GM18508 (cell line): ENCODE results near the gene RIN2.

ENCODE experiments used
- ATAC-seq: cut with Tn5 transposase; IDR thresholded peaks from one replicate; pipeline ENCODE4 v1.9.1; 2021; ENCODE audit warnings: moderate number of reproducible peaks; ENCODE audit not compliant: insufficient read depth, unreplicated experiment

RIN2 gene

GRCh38 chr20:19758133-19758500, at the start of gene RIN2:
Gene RIN2 (plus strand): TSS chr20:19758258. CDS start chr20:19889602, 131,344 bp downstream.
- ATAC-seq = no peak

GRCh38 chr20:19709635-19710335, 48.3 kb upstream of the RIN2 start:
- no peak for ATAC-seq

DNA sequence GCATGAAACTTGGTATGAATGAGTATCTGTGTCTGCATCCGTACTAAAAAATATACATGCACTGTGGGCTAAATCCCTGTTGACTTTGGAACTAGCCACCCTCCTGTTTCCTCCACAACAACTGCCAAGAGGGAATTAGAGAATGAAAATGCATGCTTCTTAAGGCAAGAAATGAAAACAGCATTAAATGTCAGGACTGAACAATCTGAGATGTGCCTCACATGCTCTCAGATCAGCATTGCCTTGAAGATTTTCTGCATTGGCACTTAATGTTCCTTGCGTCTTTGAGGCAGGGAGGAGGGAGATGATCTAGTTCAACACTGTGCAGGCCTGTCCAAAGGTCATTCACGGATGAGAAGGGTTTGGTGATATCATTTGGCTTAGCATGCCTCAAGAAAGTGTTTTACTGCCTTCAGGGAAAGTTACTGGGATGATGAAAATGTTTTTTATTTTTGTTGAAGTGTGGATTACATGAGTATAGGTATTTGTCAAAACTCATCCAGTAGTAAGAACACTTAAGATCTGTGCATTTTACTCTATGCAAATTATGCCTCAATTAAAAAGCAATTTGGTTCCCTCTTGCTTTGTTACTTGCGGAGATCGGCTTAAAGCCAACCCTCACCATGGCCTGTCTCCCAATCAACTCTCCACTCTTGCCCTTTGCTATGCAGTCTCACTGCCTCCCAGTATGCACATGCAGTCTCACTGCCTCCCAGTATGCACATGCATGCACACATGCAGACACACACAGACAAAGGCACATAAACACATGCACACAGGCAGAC, 47.5 kb upstream of the RIN2 start:
- ATAC-seq = no peak

DNA sequence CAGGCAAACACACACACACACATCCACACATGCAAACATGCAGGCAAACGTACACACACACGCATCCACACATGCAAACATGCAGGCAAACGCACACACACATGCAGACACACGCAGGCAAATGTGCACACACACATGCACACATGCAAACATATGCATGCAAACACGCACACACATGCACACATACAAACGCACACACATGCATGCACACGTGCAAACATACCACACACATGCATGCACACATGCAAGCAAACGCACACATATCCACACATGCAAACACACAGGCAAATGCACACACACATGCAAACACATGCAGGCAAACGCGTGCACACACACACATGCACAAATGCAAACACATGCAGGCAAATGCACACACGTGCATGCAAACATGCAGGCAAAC, 46.9 kb upstream of the RIN2 start:
- no peak for ATAC-seq

DNA sequence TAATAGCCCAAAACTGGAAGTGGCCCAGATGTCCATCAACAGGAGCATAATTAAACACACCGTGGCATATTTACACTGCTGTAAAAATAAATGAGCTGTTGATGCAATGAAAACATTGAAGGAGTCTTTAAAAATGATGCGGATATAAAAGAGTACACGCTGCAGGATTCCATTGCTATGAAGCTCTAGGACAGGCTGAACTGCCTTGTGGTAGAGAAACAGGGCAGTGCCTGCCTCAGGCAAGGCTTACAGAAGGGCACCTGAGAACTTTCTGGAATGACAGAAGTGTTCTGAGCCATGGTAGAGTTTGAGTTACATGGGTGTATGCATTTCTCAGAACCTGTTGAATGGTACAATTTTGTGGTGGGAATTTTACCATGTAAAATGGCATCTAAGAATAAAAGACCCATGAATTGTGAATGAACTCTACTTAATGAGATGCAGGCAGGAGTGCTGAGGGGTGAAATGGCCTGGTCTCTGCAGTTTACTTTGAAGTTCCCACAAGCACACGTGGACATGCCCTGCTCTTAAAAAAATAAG, 45.3 kb upstream of the RIN2 start:
- no peak for ATAC-seq

DNA sequence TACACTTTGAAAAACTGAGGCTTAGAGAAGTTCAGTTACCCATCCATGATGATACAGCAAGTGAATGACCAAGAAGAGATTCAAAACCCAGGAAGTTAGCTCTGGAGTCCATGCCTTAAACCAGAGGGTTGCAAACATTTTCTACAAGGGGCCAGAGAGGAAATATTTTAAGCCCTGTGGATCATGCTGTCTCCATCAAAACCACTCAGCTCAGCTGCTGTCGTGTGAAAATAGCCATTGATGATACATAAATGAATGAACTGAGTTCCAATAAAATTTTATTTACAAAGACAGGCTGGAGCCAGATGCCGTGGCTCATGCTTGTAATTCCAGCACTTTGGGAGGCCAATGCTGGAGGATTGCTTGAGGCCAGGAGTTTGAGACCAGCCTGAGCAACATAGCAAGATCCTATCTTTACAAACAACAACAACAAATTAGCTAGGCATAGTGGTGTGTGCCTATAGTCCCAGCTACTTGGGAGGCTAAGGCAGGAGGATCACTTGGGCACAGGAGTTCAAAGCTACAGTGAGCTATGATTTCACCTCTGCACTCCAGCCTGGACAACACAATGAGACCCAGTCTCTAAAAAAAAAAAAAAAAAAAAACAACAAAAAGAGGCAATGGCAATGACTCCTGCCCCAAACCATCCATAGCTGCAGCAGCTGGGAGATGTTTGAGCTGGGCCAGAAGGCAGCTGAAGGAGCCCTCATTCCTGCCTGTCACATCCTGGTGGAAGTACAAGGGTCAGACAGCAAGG, 44.1 kb upstream of the RIN2 start:
- ATAC-seq = no peak

- no peak for ATAC-seq
These were observed 43.5 kb upstream of the RIN2 start for GRCh38 chr20:19714579-19714840.

GRCh38 chr20:19715986-19716385, 42.1 kb upstream of the RIN2 start:
- no peak for ATAC-seq

DNA sequence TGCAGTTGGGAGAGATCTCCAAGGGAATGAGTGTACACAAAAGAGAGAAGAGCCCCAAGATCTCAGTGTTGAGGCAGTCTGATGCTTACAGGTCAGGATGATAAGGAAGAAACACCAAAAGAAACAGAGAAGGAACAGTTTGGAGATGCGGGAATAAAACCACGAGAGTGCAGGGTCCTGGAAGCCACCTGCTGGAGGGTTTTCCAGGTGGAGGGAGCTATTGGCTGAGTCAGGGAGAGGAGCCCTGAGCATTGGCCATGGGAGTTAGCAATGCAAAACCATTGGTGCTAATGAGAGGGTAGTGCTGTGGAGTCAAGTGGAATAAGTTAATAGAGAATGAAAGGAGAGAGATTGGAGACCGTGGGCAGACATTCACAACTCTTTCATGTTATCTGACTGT, 39.2 kb upstream of the RIN2 start:
- no peak for ATAC-seq

- ATAC-seq = no peak
These were observed 37.1 kb upstream of the RIN2 start for GRCh38 chr20:19720991-19721390.

DNA sequence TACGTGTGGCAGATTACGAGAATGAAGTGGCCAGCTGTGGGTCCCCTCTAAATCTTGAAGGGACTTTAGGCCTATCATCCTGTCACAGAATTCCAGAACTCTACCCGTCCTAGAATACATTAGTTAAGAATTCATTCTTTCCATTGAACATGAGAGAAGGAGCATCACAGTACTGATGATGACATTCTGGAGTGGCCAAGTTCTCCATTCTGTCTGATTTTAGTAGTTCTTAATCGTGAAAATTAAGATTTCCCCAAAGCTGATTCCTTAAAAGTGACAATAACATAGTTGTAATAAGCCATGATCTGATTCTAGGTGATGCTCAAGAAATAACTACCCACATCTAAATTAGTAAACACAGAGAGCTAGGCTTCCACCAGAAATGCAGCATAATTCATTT, 35.0 kb upstream of the RIN2 start:
- no peak for ATAC-seq

DNA sequence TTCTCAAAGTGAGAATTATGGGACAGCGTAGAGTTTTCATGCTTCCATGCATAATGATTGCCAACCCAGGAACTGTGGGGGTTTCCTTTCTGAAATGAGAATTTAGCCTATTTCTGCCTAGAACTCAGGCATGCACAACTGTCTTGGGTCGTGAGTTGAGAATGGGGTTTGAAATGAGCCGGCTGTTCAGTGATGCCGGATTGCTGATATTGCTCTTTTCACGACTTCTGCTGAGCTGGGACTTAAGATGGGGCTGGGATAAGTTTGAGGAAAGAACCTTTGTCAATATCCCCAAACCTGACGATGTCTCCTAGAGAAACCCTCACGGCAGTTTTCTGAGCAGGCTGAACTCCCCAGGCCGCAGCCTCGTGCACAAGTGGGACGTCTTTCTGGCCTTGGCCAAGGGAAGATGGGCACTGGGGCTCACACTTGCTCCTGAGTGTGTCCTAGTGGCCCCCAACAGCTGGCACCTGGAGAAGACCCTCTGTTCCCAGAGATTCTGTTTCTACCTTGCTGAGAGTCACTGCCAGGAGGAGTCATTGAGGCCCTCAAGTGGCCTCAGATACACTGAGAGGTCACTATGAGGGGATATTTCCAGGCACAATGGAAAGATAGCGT, 34.1 kb upstream of the RIN2 start:
- ATAC-seq = no peak

GRCh38 chr20:19725373-19725772, 32.7 kb upstream of the RIN2 start:
- no peak for ATAC-seq

DNA sequence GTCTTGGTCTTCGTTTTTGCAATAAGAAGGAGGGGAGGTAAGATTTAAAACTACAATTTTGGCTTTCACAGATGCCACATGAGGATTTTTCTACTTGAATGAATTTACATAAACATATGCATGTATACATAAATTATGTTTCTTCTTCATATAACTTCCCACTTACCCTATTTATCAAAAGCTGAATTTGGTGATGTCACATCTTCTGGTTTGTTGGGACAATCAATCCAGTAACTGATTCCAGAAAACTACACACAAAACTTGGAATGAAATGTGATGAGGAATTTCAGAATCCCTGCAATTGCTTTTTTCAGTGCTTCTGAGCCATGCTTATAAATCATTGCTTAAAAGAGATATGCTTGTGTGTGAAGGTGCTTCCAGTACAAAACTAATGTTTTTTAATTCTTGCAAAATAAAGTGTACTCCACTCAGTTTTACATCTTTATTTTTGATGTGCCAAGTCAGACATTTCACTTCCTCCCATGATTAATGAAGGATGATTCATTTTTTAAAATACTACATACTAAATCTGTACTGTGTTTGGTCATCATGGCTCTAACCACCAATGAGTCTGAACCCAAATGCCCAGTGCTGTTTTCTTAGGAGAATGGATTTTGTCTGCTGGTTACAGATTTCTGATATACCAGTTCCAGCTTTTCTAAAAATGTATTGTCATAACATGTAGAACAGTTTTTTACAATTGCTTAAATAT, 32.1 kb upstream of the RIN2 start:
- ATAC-seq = no peak

DNA sequence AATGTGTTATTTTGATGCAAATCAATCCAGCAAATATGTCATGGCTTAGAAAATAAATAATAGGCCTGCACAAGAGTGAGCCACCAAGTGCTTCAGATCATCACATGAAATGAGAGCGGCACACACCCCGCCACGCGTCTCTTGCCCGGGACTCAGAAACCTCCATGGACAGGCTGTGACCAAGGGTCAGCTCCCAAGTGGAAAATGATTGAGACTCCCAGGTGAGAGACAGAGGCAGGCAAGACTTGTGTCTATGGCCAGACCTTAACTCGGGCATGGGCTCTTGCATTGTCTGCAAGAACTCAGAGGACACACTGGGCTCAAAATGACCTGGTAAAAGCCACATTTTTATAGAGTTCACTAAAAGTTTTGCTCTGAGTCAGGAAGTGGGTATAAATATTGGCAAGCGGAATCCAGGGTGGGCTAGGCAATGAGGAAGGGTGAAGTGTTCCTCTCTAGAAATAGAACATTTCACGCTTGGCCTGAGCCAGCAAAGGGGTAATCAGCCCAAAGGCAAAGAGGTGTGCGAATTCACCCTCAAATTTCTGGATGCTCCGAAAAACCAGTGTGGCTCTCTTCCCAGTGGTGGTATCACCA, 30.7 kb upstream of the RIN2 start:
- ATAC-seq = no peak

GRCh38 chr20:19729672-19730071, 28.4 kb upstream of the RIN2 start:
- no peak for ATAC-seq

DNA sequence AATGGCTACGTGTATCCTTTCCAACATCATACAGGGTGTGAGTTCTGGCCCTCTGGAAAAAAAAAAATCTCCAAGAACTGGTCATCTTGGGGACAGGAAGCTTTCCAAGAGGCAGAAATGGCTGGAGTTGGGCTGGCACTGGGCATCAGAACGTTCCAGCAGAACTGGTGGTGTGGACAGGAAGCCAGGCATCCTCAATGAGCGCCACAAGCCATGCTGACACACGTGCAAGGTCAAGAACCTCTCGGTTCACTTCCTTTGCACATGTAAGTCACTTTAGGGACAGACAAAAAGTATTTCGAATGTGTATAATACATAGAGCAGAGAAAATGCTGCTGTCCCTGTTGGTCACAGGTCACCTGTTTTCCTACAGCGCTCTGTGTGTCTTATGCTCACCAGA, 27.4 kb upstream of the RIN2 start:
- no peak for ATAC-seq

DNA sequence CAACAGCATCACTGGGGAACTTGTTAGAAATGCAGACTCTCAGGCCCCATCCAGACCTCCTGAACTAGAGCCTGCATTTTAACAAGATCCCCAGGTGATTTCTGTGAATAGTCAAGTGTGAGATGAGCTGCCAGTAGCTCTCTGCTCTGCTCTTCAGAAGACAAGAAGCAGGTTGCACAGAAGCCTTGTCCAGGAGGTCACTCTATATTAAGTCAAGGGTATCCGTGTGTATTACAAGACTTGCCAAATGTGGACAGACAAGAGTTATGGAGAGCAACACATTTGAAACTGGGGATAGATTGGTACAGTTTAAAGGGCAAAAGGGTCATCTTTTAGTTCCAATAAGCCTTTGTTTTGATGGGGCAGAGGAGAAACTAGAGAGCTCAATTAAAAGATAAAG, 23.2 kb upstream of the RIN2 start:
- ATAC-seq = no peak

DNA sequence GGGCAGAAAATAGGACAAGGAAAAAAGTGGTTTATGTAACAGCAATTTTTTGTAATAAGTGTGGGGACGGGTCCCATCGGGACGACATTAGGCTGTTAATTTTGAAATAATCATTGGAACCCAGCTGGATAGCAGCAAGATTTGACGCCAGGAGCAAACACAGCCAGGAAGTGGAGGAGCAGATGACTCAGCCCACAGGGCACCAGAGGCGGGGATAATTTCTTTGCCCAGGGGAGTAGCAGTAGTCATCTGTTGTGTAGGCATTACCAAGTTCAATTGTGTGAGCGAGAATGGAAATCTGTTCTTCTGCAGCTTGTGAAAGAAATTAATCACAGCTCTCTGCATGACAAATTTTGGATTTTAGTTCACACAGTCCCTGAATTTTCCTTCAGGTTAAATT, 22.6 kb upstream of the RIN2 start:
- no peak for ATAC-seq

DNA sequence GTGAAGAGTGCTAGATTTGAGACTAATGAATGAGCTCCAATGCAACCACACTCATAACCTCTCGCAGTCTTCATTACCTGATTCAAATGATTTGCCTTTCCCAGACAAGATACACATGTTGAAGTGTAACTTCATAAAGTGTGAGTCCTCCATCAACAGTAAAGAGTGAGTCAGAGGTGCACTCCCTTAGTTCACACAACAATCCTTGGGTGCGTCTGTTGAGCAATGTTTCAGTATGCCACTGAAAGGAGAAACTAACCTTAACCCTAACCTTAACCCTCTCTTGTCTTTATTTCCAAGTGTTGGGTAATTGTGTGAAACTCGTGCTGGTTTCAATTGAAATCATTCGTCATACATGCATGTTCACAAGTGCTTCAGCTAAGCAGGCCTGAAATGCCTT, 21.0 kb upstream of the RIN2 start:
- ATAC-seq = no peak
